ENCODE measurements around the gene NIP7. TPM values are rescaled to one million over a fixed set of nuclear protein-coding genes. Genes with fewer than 3 reads are reported as not detected.

NIP7 gene
- total RNA-seq, 4 donors from 2014 or later = 7.3 to 13.5 (median 9.7) TPM

DNA sequence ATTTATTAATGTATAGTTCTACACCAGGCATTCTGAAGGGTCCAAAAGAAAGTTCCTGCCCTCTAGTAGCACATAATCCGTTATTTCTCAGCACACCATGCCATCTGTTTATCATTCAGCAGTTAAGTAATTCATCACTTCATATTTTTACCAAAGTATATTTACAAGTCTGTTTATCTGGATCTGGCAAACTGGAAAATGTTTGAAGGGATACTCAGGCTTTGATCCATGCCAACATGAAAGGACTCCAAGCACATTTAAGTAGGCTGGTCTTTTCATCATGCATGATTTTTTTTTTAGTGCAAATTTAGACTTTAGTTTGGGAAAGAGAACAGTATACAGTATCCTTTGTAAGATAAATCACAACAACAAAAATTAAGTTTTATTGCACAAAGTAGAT lies 32.5 kb upstream of the NIP7 start:
- TF ChIP-seq, protein P1, sequence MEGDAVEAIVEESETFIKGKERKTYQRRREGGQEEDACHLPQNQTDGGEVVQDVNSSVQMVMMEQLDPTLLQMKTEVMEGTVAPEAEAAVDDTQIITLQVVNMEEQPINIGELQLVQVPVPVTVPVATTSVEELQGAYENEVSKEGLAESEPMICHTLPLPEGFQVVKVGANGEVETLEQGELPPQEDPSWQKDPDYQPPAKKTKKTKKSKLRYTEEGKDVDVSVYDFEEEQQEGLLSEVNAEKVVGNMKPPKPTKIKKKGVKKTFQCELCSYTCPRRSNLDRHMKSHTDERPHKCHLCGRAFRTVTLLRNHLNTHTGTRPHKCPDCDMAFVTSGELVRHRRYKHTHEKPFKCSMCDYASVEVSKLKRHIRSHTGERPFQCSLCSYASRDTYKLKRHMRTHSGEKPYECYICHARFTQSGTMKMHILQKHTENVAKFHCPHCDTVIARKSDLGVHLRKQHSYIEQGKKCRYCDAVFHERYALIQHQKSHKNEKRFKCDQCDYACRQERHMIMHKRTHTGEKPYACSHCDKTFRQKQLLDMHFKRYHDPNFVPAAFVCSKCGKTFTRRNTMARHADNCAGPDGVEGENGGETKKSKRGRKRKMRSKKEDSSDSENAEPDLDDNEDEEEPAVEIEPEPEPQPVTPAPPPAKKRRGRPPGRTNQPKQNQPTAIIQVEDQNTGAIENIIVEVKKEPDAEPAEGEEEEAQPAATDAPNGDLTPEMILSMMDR (IDR thresholded peaks at IDR 0.05 in 4 of 5, conservative IDR thresholded peaks at IDR 0.05 in 1 of 5) = no peak
- no peak for TF ChIP-seq POLR2A (IDR thresholded peaks at IDR 0.05)
- no peak overlapping the region for H3K27ac ChIP-seq
- ATAC-seq (no peak), DNase-seq (no peak)
- intact Hi-C loops (cut with DNase I; ENCODE audit: low total_unique reads) (no loop called here), in situ Hi-C loops (cut with MboI; ENCODE audit: low sequenced_read_pairs in 4 of 4) (no loop called here)
- no peaks in the 10 kb centered on the region for H3K36me3 ChIP-seq
- no peak overlapping the region for H3K4me3 ChIP-seq
- H3K4me1 ChIP-seq = peaks cover 6 to 7% of the 10 kb centered on the region in 2 donors
- H3K9me3 ChIP-seq = no peaks in the 10 kb centered on the region
- H3K27me3 ChIP-seq = no peaks in the 10 kb centered on the region

DNA sequence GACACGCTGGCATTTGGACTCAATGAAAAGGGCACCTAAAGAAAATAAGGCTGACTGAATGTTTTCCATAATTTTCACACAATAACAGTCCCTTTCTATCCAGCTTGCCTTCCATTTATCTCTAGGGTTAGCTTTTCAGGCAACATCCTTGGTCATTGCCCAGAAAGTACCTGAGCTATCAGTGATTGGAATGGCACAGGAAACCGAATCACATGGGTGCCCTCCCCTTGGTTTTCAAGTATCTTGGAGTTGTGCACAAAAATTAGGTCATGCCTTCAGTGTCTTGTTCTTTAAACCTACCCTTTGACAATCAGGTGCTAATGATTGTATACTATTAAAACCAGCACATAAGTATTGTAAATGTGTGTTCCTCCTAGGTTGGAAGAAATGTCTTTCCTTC lies 31.7 kb upstream of the NIP7 start:
- H3K9me3 ChIP-seq = no peaks in the 10 kb centered on the region
- TF ChIP-seq, protein P1 (IDR thresholded peaks at IDR 0.05 in 4 of 5, conservative IDR thresholded peaks at IDR 0.05 in 1 of 5) = no peak
- no peak for TF ChIP-seq POLR2A (IDR thresholded peaks at IDR 0.05)
- H3K4me1 ChIP-seq = peaks cover 14 to 15% of the 10 kb centered on the region in 2 donors
- in situ Hi-C loops (cut with MboI; ENCODE audit: low sequenced_read_pairs in 4 of 4) (no loop called here), intact Hi-C loops (cut with DNase I; ENCODE audit: low total_unique reads) (no loop called here)
- no peak overlapping the region for H3K4me3 ChIP-seq
- no peak for DNase-seq
- H3K27me3 ChIP-seq = no peaks in the 10 kb centered on the region
- no peak overlapping the region for H3K27ac ChIP-seq
- no peak for ATAC-seq
- H3K36me3 ChIP-seq = peaks cover 0 to 1% of the 10 kb centered on the region in 2 donors

DNA sequence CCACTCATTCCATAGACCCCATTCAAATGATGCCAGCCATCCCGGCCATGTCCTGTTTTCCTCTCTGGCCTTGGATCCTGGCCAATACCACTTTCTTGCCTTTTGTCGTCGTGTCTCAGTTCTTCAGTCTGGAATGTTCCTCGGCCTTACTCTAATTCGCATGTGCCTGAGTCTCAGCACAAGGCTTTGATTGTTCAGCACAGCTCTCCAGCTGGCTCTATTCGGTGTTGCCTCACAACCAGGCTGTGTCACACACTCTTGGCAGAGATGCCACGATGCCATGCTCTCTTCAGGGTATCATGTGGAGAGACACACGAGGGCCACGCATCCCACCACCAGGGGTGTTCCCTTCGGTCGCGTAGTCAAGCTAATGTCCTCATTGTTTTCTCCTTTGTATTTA lies 30.3 kb upstream of the NIP7 start:
- H3K27me3 ChIP-seq = no peaks in the 10 kb centered on the region
- peaks cover 0 to 10% of the 10 kb centered on the region in 2 donors for H3K36me3 ChIP-seq
- no peak for ATAC-seq
- H3K4me1 ChIP-seq = peaks cover 15 to 19% of the 10 kb centered on the region in 2 donors
- H3K9me3 ChIP-seq = no peaks in the 10 kb centered on the region
- in situ Hi-C loops (cut with MboI; ENCODE audit: low sequenced_read_pairs in 4 of 4) (no loop called here), intact Hi-C loops (cut with DNase I; ENCODE audit: low total_unique reads) (no loop called here)
- H3K4me3 ChIP-seq = no peak overlapping the region
- TF ChIP-seq, protein P1 (IDR thresholded peaks at IDR 0.05 in 4 of 5, conservative IDR thresholded peaks at IDR 0.05 in 1 of 5) = no peak
- TF ChIP-seq POLR2A (IDR thresholded peaks at IDR 0.05) = no peak
- no peak overlapping the region for H3K27ac ChIP-seq
- no peak for DNase-seq

DNA sequence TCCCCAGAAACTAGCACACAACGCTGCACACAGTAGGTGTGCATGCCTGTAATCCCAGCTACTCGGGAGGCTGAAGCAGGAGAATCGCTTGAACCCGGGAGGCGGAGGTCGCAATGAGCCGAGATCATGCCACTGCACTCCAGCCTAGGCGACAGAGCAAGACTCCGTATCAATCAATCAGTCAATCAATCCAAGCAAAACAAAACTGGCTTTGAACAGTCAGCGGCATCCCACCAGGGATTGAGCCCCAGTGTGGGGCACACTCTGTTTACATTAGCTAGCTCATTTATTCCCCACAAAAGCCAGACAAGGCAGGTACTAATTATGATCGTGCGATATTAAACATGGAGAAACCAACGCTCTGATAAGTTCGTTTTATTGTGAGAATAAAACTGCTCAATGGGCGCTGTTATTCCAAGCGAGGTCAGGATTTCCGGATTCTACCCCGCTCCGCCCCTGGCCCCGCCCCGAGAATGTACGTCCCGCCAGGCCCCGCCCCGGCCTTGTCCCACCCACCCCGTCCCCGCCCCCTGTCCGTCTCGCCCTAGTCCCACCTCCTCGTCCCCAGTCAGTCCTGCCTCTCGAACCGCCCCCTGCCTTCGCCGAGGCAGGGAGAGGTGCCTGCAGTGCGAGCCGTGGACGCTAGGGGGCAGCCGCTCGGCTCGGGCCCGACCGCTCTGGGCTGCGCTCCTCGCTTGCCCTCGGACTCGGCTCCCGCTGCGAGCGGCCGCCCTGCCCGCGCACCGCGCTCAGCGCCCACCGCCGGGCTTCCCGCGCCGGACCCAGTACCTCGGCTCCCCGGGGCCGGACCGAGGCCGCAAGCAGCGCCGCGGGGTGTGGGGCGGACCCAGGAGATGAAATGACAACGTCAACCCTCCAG lies 28.7 kb upstream of the NIP7 start, which contains the start of gene VPS4A:
VPS4A (plus strand) TSS at position 698 of the 880 bp plus-strand sequence; CDS start at position 860, 162 bp downstream.
- H3K27ac ChIP-seq = peak within 1 kb of the TSS; percentile 81 to 95 (median 90)
- H3K27me3 ChIP-seq = no peaks in the 10 kb centered on the region
- in situ Hi-C loops (cut with MboI; ENCODE audit: low sequenced_read_pairs in 4 of 4) (no loop called here), intact Hi-C loops (cut with DNase I; ENCODE audit: low total_unique reads) (loop anchor here (1.0 kb wide), 3 partner anchors 19 to 124 kb away; partner anchors contain the start of genes COG8, NIP7, PDF and SNTB2)
- peak within 1 kb of the TSS; percentile 74 to 97 (median 76) for H3K4me3 ChIP-seq
- DNase-seq = peak; percentile 93 to 95
- H3K9me3 ChIP-seq = no peaks in the 10 kb centered on the region
- TF ChIP-seq POLR2A (IDR thresholded peaks at IDR 0.05) = peak; percentile 62 to 87
- TF ChIP-seq, protein P1 (IDR thresholded peaks at IDR 0.05 in 4 of 5, conservative IDR thresholded peaks at IDR 0.05 in 1 of 5) = peak; percentile 90 to 99 (median 94)
- H3K36me3 ChIP-seq = peaks cover 0 to 21% of the 10 kb centered on the region in 2 donors
- peak; percentile 91 to 96 for ATAC-seq
- peaks cover 15 to 19% of the 10 kb centered on the region in 2 donors for H3K4me1 ChIP-seq

Measured in gastrocnemius medialis (tissue), 4 donors.